ENCODE data around the gene RIC8A.
A peak's percentile ranks its signal among the peaks of the same experiment; 100 is the strongest.
"Not testable (repeated sequence)": the region's sequence is repeated elsewhere in the genome, so short reads cannot be mapped to it uniquely, and the experiment has no call there.

The RIC8A gene

GRCh38 chr11:220641-221215, 13.2 kb downstream of the RIC8A start:
- not testable (repeated sequence) for ATAC-seq (ENCODE audit: low read depth); H3K27me3 Mint-ChIP-seq; H3K4me3 Mint-ChIP-seq; H3K9me3 Mint-ChIP-seq; H3K27ac Mint-ChIP-seq; DNase-seq (ENCODE audit: low spot score in 2 of 2); H3K4me1 Mint-ChIP-seq
- peaks cover 17% of the 10 kb centered on the region for H3K36me3 Mint-ChIP-seq

GRCh38 chr11:221539-221938, 14.0 kb downstream of the RIC8A start:
- peaks cover 10% of the 10 kb centered on the region for H3K4me1 Mint-ChIP-seq
- H3K9me3 Mint-ChIP-seq = no peaks in the 10 kb centered on the region
- H3K36me3 Mint-ChIP-seq = peaks cover 17% of the 10 kb centered on the region
- H3K4me3 Mint-ChIP-seq = no peak overlapping the region
- H3K27me3 Mint-ChIP-seq = no peaks in the 10 kb centered on the region
- no peak overlapping the region for H3K27ac Mint-ChIP-seq
- ATAC-seq (ENCODE audit: low read depth) = no peak
- no peak for DNase-seq (ENCODE audit: low spot score in 2 of 2)

DNA sequence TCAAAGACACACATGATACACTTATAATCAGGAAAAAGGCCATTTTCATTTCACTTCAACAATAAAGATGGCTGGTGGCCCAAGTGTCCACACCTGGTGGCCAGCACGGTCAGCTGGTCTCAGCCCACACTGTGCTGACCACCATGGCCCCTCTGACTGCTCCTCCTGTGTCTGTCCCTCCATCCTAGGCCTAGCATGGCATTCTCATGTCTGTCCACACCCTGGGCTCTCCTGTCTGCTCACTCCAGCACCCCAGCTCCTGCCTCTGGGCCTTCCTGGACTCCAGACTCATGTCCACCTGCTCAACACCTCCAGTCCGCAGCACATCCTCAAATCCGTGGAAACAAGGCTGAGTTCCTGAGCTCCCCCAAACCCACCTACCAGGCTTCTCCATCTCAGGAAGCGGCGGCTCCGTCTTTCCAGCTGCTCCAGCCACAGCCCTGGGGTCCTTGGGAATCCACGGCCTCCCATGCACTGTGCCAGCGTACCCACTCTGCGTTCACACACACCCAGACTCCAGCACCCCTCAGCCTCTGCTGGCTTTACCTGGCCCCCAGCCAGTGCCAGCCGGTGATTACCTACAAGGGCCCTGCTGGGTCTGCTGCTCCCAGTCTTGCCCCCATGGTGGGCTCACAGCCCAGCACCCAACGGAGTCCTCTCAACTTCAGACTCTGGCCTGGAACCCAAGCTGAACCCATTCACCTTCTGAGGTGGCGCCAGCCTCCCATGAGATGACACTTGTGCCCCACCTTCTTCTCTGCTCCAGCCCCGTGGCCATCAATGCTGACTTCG, 14.7 kb downstream of the RIC8A start:
- peaks cover 17% of the 10 kb centered on the region for H3K36me3 Mint-ChIP-seq
- H3K27ac Mint-ChIP-seq = no peak overlapping the region
- no peaks in the 10 kb centered on the region for H3K9me3 Mint-ChIP-seq
- ATAC-seq (ENCODE audit: low read depth) (no peak), DNase-seq (ENCODE audit: low spot score in 2 of 2) (no peak)
- no peak overlapping the region for H3K4me3 Mint-ChIP-seq
- H3K4me1 Mint-ChIP-seq = peaks cover 10% of the 10 kb centered on the region
- no peaks in the 10 kb centered on the region for H3K27me3 Mint-ChIP-seq

DNA sequence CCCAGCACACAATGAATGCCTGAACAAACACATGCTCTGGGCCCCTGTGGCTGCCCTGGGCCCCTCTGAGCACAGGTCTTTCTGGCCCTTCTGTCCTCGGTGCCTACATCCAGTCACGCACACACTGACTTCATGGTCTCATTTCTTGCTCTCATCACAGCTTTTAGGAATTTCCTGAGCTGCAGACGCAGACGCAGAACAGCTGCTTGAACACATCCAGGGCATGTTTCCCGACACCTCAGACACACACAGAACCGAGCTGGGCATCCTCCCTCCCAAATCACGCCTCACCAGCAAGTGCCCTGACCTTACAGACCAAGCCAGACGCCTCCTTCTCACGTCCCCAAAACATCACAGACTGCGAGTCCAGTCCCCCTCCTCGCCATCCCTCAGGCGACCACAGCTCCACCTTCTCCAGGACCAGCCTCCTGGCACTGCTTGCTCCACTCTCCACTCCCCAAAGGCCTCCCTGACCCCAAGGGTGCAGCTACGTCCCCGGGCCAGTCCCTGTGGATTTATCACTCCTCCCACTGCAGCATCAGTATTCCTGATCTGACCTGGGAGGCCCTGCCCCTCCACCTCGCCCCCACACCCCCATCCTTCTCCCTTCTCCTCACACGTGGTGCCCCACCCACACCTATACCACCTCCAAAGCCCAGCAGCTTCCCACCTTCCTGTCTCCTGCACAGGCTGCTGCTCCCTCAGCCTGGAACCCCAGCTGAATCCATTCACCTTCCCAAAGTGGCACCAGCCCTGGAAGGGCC, 15.7 kb downstream of the RIC8A start:
- Mint-ChIP-seq H3K4me3 (no peak overlapping the region), H3K4me1 (peaks cover 8% of the 10 kb centered on the region), H3K27me3 (no peaks in the 10 kb centered on the region), H3K27ac (no peak overlapping the region), H3K9me3 (no peaks in the 10 kb centered on the region), H3K36me3 (peaks cover 18% of the 10 kb centered on the region)
- no peak for ATAC-seq (ENCODE audit: low read depth)
- DNase-seq (ENCODE audit: low spot score in 2 of 2) = no peak

DNA sequence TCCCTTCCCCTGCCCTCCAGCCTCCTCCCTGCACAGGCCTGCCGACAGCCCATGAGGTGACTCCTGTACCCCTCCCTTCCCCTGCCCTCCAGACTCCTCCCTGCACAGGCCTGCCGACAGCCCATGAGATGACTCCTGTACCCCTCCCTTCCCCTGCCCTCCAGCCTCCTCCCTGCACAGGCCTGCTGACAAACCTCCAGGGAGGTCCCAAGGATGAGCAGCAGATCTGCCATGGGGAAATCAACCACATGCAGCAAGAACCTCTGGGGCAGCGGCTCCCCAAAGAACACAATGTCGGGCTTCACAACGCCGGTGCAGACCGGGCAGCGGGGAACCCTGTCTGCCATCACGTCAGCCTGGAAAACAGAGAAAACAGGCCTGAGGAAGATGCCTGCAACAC, 16.4 kb downstream of the RIC8A start:
- no peaks in the 10 kb centered on the region for H3K9me3 Mint-ChIP-seq
- H3K27me3 Mint-ChIP-seq = no peaks in the 10 kb centered on the region
- H3K36me3 Mint-ChIP-seq = peaks cover 23% of the 10 kb centered on the region
- peaks cover 8% of the 10 kb centered on the region for H3K4me1 Mint-ChIP-seq
- no peak for ATAC-seq (ENCODE audit: low read depth)
- H3K4me3 Mint-ChIP-seq = no peak overlapping the region
- no peak overlapping the region for H3K27ac Mint-ChIP-seq
- DNase-seq (ENCODE audit: low spot score in 2 of 2) = no peak

- no peak overlapping the region for H3K4me3 Mint-ChIP-seq
- no peak overlapping the region for H3K27ac Mint-ChIP-seq
- peaks cover 19% of the 10 kb centered on the region for H3K36me3 Mint-ChIP-seq
- no peaks in the 10 kb centered on the region for H3K27me3 Mint-ChIP-seq
- ATAC-seq (ENCODE audit: low read depth) (no peak), DNase-seq (ENCODE audit: low spot score in 2 of 2) (no peak)
- H3K4me1 Mint-ChIP-seq = peaks cover 8% of the 10 kb centered on the region
- H3K9me3 Mint-ChIP-seq = no peaks in the 10 kb centered on the region
Measured at GRCh38 chr11:224424-224823, 16.9 kb downstream of the RIC8A start.

DNA sequence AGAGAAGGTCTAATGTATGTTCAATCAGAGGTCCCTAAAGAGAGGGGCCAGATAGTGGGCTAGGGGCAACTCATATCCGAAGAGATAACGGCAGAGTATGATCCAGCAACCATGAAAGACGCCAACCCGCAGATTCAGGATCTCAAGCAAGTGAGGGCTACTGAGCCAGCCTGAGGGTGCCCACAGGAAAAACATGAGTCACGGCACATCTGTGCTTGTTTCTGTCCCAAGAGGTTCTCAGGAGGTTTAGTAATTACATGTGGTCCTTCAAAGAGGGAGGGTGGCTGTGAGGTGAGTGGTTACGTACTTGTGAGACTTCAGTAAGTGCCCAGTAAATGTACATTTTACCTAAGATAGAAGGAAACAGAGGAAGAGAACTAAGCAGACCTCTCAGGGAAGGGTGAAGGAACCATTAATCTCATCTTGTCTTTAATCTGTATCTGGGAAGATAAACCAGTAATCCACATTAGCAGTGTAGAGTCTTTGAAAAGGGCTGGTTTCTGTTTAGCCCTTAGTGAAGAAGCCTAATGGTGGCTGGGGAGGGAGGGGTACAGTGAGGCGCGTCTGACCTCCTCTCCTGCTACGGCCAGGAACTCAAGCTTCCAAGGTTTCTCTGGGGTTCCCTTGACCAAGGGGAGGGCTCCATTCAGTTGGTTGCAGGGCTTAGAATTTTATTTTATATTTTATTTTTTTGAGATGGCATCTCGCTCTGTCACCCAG, 18.4 kb downstream of the RIC8A start:
- Mint-ChIP-seq H3K4me3 (peak overlapping the region; percentile 19), H3K27ac (peak overlapping the region; percentile 53), H3K36me3 (peaks cover 20% of the 10 kb centered on the region), H3K9me3 (no peaks in the 10 kb centered on the region), H3K4me1 (peaks cover 8% of the 10 kb centered on the region), H3K27me3 (no peaks in the 10 kb centered on the region)
- ATAC-seq (ENCODE audit: low read depth) (peak; percentile 76), DNase-seq (ENCODE audit: low spot score in 2 of 2) (no peak)

GRCh38 chr11:227824-228379, 20.4 kb downstream of the RIC8A start:
- DNase-seq (ENCODE audit: low spot score in 2 of 2) (no peak), ATAC-seq (ENCODE audit: low read depth) (no peak)
- H3K36me3 Mint-ChIP-seq = peaks cover 13% of the 10 kb centered on the region
- peaks cover 8% of the 10 kb centered on the region for H3K4me1 Mint-ChIP-seq
- no peak overlapping the region for H3K27ac Mint-ChIP-seq
- H3K27me3 Mint-ChIP-seq = no peaks in the 10 kb centered on the region
- no peaks in the 10 kb centered on the region for H3K9me3 Mint-ChIP-seq
- no peak overlapping the region for H3K4me3 Mint-ChIP-seq

- no peak for ATAC-seq (ENCODE audit: low read depth)
- H3K4me3 Mint-ChIP-seq = no peak overlapping the region
- no peaks in the 10 kb centered on the region for H3K27me3 Mint-ChIP-seq
- no peaks in the 10 kb centered on the region for H3K9me3 Mint-ChIP-seq
- H3K27ac Mint-ChIP-seq = no peak overlapping the region
- H3K4me1 Mint-ChIP-seq = peaks cover 13% of the 10 kb centered on the region
- peaks cover 7% of the 10 kb centered on the region for H3K36me3 Mint-ChIP-seq
- DNase-seq (ENCODE audit: low spot score in 2 of 2) = no peak
Measured at GRCh38 chr11:230431-230830, 22.9 kb downstream of the RIC8A start.

GRCh38 chr11:232783-233565, 25.5 kb downstream of the RIC8A start:
- ATAC-seq (ENCODE audit: low read depth) = no peak
- DNase-seq (ENCODE audit: low spot score in 2 of 2) = no peak
- Mint-ChIP-seq H3K9me3 (no peaks in the 10 kb centered on the region), H3K27ac (no peak overlapping the region), H3K4me1 (peaks cover 10% of the 10 kb centered on the region), H3K36me3 (peaks cover 7% of the 10 kb centered on the region), H3K4me3 (no peak overlapping the region), H3K27me3 (no peaks in the 10 kb centered on the region)

DNA sequence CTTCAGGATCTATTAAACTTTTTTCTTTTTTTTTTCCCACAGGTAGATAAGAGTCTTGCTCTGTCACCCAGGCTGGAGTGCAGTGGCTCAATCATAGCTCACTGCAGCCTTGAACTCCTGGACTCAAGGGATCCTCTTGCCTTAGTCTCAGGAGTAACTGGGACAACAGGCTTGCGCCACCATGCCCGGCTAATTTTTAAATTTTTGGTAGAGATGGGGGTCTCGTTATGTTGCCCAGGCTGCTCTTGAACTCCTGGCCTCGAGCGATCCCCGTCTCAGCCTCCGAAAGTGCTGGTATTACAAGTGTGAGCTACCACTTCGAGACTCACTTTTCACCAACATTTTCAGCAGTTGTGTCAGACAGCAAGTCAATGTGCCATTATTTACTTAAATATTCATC, 27.7 kb downstream of the RIC8A start:
- peaks cover 13% of the 10 kb centered on the region for H3K4me1 Mint-ChIP-seq
- no peaks in the 10 kb centered on the region for H3K9me3 Mint-ChIP-seq
- DNase-seq (ENCODE audit: low spot score in 2 of 2) = no peak
- no peaks in the 10 kb centered on the region for H3K27me3 Mint-ChIP-seq
- ATAC-seq (ENCODE audit: low read depth) = no peak
- peak overlapping the region; percentile 93 for H3K4me3 Mint-ChIP-seq
- H3K27ac Mint-ChIP-seq = no peak overlapping the region
- no peaks in the 10 kb centered on the region for H3K36me3 Mint-ChIP-seq

DNA sequence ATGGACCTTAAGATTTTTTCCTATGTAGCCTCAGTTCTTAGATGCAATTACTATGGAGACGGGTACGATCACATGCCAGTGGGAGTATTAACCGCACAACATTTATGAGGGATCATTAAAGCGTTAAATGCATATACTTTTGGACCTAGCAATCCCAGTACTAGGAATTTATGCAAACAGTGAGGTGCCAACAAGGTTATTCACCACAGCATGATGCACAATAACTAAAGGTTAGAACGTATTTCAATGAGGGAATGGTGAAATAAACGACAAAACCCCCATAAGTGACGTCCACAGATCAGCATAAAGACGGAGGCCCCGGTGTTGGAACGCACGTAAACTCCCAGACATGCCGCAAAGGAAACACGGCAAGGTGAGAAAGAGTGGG, 28.1 kb downstream of the RIC8A start:
- ATAC-seq (ENCODE audit: low read depth) (peak; percentile 9), DNase-seq (ENCODE audit: low spot score in 2 of 2) (no peak)
- peak overlapping the region; percentile 99 for H3K27ac Mint-ChIP-seq
- no peaks in the 10 kb centered on the region for H3K9me3 Mint-ChIP-seq
- peaks cover 2% of the 10 kb centered on the region for H3K36me3 Mint-ChIP-seq
- H3K27me3 Mint-ChIP-seq = no peaks in the 10 kb centered on the region
- peak overlapping the region; percentile 93 for H3K4me3 Mint-ChIP-seq
- peaks cover 13% of the 10 kb centered on the region for H3K4me1 Mint-ChIP-seq

All from memory B cell (primary cell).